SIG-M5 (cell line): Measurements from ENCODE around the gene NTM.
"Not testable (repeated sequence)": the region's sequence is repeated elsewhere in the genome, so short reads cannot be mapped to it uniquely, and the experiment has no call there.

ENCODE experiments used
- DNase-seq: peaks from one replicate; lab custom pipeline; 2025; lab: John Stamatoyannopoulos, UW

NTM gene

GRCh38 chr11:132314911-132315455 lies 944.6 kb downstream of the NTM start:
- DNase-seq: no peak

GRCh38 chr11:132315696-132316095 lies 945.3 kb downstream of the NTM start:
- no peak for DNase-seq

- no peak for DNase-seq
These were observed 948.2 kb downstream of the NTM start for GRCh38 chr11:132318421-132319157.

- not testable (repeated sequence) for DNase-seq
These were observed 949.0 kb downstream of the NTM start for GRCh38 chr11:132319419-132319818.

GRCh38 chr11:132330515-132330914 lies 960.1 kb downstream of the NTM start:
- DNase-seq: no peak

- DNase-seq: no peak
These were observed 962.1 kb downstream of the NTM start for GRCh38 chr11:132332521-132332920.

- DNase-seq: no peak
These were observed 964.4 kb downstream of the NTM start for GRCh38 chr11:132334769-132335280.

GRCh38 chr11:132335311-132335710 lies 964.9 kb downstream of the NTM start:
- DNase-seq: no peak

GRCh38 chr11:132336781-132337535 lies 966.5 kb downstream of the NTM start:
- no peak for DNase-seq

- DNase-seq: no peak
These were observed 967.5 kb downstream of the NTM start for GRCh38 chr11:132337819-132338416.

- no peak for DNase-seq
These were observed 972.0 kb downstream of the NTM start for GRCh38 chr11:132342408-132342807.

GRCh38 chr11:132343445-132344175 lies 973.2 kb downstream of the NTM start:
- no peak for DNase-seq

GRCh38 chr11:132346558-132347148 lies 976.2 kb downstream of the NTM start:
- no peak for DNase-seq

- DNase-seq: no peak
These were observed 977.0 kb downstream of the NTM start for GRCh38 chr11:132347156-132348090.

- DNase-seq: no peak
These were observed 979.7 kb downstream of the NTM start for GRCh38 chr11:132349811-132350733.

- DNase-seq: no peak
These were observed 980.6 kb downstream of the NTM start for GRCh38 chr11:132351050-132351449.

GRCh38 chr11:132352497-132352896 lies 982.1 kb downstream of the NTM start:
- no peak for DNase-seq

GRCh38 chr11:132353255-132353654 lies 982.8 kb downstream of the NTM start:
- no peak for DNase-seq
